Measurements from ENCODE around the gene RPUSD2.

Gene RPUSD2

DNA sequence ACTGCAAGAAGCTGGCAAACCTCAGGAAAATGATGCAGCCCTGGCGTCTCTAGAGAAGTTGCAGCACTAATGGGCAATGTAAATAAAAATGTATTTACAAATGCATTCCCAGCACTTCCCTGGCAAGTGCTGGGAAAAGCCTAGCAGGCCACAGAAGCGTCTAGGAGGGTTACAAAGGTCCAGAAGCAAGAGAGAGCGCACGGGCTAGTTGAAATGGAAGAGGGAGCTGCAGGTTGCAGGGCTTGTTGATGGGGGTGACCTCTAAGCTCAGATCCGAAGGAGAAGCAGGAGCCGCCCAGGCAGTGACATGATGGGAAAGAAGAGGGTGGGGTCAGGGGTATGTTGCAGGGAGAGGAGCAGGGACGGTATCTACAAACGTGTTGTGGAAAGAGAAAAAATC, 22.3 kb downstream of the RPUSD2 start:
- Mint-ChIP-seq H3K36me3 (no peaks in the 10 kb centered on the region), H3K9me3 (ENCODE audit: low read depth) (no peaks in the 10 kb centered on the region), H3K4me3 (no peak overlapping the region), H3K4me1 (ENCODE audit: low read depth) (peaks cover 26% of the 10 kb centered on the region), H3K27ac (no peak overlapping the region), H3K27me3 (peaks cover 3% of the 10 kb centered on the region)

DNA sequence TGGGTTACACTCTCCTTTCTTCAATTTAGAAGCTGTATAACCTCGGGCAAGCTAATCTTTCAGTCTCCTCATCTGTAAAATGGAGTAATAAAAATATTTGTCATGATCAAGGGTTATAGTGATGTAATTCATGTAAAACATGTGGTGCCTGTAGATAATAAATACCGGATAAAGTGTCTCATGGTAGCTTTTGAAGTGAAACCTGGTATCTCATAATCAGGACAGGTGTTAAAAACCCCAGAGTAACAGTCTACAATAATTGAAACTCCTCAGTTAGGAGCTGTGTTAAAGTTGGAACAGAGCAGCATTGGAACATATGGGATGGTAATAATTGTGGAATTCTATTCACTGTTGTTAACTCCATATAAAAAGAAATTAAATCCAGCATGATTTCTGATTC, 24.1 kb downstream of the RPUSD2 start:
- Mint-ChIP-seq H3K27me3 (peaks cover 3% of the 10 kb centered on the region), H3K27ac (peak overlapping the region; percentile 100), H3K4me1 (ENCODE audit: low read depth) (peaks cover 26% of the 10 kb centered on the region), H3K9me3 (ENCODE audit: low read depth) (no peaks in the 10 kb centered on the region), H3K36me3 (no peaks in the 10 kb centered on the region), H3K4me3 (peak overlapping the region; percentile 99)

DNA sequence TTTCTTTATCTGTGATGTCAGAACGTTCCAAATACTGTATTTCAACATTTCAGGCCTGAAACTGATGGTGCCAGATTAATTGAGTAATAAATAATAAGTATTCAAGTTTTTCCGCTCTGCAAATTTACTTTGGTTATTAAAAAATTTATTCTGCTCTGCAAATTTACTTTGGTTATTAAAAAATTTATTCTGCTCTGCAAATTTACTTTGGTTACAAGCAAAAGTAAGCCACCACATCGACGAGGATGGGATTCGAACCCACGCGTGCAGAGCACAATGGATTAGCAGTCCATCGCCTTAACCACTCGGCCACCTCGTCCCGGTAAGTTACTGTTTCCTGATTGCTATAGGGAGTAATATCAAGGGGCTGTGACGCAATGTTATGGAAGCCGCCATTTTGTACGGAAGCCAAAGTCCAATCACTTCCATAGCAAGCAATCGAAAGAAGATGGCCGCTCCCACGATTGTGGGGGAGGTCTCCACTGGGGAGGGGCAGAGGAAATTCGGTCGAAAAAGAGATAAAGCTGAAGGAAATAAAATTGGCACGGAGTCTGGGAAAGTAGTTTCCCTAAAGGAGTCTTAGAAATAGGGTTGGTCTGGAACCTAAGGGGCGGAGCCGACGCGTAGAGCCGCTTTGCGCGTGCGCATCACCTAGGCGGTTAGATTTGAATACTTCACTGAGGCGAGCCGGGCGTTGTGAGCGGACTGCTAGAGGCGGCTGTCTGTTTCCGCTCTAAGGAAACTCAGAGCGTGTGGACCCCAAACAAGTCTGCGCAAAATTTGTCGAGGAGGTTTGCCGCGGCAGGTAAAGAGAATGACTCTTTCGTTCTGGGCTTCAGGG, 24.7 kb downstream of the RPUSD2 start, which contains the start of gene KNL1:
TSS of gene KNL1 (plus strand) at position 662 of the 841 bp plus-strand sequence. CDS start 8,683 bp downstream, outside the sequence.
- Mint-ChIP-seq H3K4me3 (peak within 1 kb of the TSS; percentile 99), H3K36me3 (no peaks in the 10 kb centered on the region), H3K27ac (peak within 1 kb of the TSS; percentile 100), H3K4me1 (ENCODE audit: low read depth) (peaks cover 26% of the 10 kb centered on the region), H3K27me3 (peaks cover 3% of the 10 kb centered on the region), H3K9me3 (ENCODE audit: low read depth) (no peaks in the 10 kb centered on the region)

DNA sequence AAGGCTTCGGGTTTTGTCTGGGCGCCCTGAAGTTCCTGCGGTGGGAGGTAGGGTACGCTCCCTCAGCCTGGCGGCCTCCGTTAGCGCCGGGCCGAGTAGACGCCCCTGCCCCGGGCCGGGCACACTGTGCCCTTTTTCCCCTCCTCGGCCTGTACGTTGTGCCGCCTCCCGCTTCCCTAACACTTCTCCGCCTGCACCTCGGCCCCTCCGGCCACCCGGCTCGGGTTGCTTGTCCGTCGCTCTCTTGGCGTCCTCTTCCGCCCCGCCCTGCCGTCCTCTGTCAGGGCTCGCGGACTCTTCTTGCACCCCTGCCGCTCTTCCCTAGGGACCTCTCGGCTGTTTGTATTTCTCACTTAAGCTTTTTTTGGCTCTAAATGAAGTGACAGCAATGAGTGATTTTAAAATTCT, 25.3 kb downstream of the RPUSD2 start:
- H3K4me1 Mint-ChIP-seq (ENCODE audit: low read depth), result peaks cover 26% of the 10 kb centered on the region
- peak overlapping the region; percentile 100 for H3K27ac Mint-ChIP-seq
- no peaks in the 10 kb centered on the region for H3K9me3 Mint-ChIP-seq (ENCODE audit: low read depth)
- H3K4me3 Mint-ChIP-seq, result peak overlapping the region; percentile 99
- H3K36me3 Mint-ChIP-seq, result no peaks in the 10 kb centered on the region
- peaks cover 3% of the 10 kb centered on the region for H3K27me3 Mint-ChIP-seq

DNA sequence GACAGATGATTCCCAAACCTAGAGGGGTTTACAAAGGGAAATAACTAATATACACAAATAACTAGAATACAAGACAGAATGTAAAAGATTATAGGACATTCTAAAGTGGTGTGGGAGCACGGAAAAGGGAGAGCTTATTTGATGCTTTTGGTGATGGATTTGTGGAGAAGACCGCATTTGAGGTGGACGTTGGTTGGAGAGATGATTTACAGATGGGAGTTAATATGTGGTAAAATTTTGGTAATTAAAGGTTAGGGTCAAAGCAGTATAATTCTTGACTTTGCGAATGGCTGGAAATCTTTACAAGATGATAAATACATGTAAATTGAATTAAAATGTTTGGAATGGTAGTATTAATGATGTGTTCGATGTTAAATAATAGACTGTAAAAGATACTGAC, 26.1 kb downstream of the RPUSD2 start:
- no peak overlapping the region for H3K27ac Mint-ChIP-seq

DNA sequence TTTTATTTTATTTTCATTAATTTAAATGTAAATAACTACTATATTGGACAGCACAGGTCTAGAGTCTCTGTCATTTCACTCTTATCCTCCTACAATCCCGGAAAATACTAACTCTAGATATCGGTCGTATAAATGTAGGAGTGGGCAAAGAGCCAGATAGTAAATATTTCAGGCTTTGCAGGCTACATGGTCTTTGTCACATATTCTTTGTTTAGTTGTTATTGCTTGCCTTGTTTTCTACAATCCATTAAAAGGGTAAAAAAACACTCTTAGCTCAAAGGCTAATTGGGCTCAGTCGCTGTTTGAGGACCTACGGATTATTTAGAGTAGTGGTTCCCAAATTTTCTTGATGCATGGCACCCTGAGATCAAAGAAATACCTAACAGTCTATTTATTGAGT, 26.7 kb downstream of the RPUSD2 start:
- no peaks in the 10 kb centered on the region for H3K36me3 Mint-ChIP-seq
- H3K4me3 Mint-ChIP-seq, result no peak overlapping the region
- H3K4me1 Mint-ChIP-seq (ENCODE audit: low read depth), result peaks cover 17% of the 10 kb centered on the region

More for the DNA sequence above, 26.1 kb downstream of the RPUSD2 start:
- H3K4me3 Mint-ChIP-seq, result peak overlapping the region; percentile 99
- H3K27me3 Mint-ChIP-seq, result peaks cover 3% of the 10 kb centered on the region
- peaks cover 20% of the 10 kb centered on the region for H3K4me1 Mint-ChIP-seq (ENCODE audit: low read depth)
- no peaks in the 10 kb centered on the region for H3K36me3 Mint-ChIP-seq
- no peaks in the 10 kb centered on the region for H3K9me3 Mint-ChIP-seq (ENCODE audit: low read depth)

DNA sequence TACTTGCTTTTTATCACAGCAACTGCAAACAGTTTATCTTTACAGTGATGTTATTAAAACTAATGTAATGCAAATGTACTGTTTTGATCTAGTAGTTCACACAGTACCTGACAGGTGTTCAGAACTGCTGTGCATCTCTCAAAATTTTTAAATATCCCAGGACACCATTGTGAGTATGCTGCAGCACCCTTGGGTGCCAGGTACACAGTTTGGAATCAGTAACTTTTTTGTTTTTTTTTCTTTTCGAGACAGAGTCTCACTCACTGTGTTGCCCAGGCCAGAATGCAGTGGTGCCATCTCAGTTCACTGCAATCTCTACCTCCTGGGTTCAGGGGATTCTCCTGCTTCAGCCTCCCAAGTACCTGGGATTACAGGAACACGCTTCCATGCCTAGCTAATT, 27.9 kb downstream of the RPUSD2 start:
- Mint-ChIP-seq H3K9me3 (ENCODE audit: low read depth) (no peaks in the 10 kb centered on the region), H3K27ac (no peak overlapping the region), H3K36me3 (no peaks in the 10 kb centered on the region), H3K4me3 (no peak overlapping the region), H3K27me3 (peaks cover 3% of the 10 kb centered on the region), H3K4me1 (ENCODE audit: low read depth) (peaks cover 17% of the 10 kb centered on the region)

More for the DNA sequence above, 26.7 kb downstream of the RPUSD2 start:
- H3K27ac Mint-ChIP-seq, result no peak overlapping the region
- no peaks in the 10 kb centered on the region for H3K9me3 Mint-ChIP-seq (ENCODE audit: low read depth)
- H3K27me3 Mint-ChIP-seq, result peaks cover 3% of the 10 kb centered on the region

DNA sequence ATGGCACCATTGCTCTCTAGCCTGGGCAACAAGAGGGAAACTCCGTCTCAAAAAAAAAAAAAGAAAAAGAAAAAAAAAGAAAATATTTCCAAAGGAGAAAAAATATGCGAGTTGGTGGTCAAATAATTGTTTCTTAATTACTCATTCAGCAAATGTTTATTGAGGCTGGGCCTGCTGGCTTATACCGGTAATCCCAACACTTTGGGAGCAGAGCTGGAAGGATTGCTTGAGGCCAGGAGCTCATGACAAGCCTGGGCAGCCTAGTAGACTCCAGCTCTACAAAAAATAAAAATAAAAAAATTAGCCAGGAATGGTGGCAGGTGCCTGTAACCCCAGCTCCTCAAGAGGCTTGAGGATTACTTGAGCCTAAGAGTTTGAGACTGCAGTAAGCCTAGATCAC, 29.0 kb downstream of the RPUSD2 start:
- Mint-ChIP-seq H3K27ac (no peak overlapping the region), H3K27me3 (peaks cover 3% of the 10 kb centered on the region), H3K36me3 (no peaks in the 10 kb centered on the region), H3K9me3 (ENCODE audit: low read depth) (no peaks in the 10 kb centered on the region), H3K4me3 (no peak overlapping the region), H3K4me1 (ENCODE audit: low read depth) (peaks cover 14% of the 10 kb centered on the region)

DNA sequence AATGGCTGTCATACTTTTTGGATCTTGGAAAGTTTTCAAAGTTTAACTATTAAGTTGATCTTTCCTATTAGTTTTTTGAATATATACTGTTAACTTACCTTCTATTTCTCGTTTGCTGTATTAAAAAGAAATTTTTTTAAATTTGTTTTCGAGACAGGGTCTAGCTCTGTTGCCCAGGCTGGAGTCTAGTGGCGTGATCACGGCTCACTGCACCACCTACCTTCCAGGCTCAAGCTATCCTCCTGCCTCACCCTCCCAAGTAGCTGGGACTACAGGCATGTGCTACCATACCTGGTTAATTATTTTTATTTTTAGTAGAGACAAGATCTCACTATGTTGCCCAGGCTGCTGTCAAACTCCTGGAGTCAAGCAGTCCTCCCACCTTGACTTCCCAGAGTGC, 29.6 kb downstream of the RPUSD2 start:
- no peaks in the 10 kb centered on the region for H3K36me3 Mint-ChIP-seq
- no peak overlapping the region for H3K4me3 Mint-ChIP-seq
- no peaks in the 10 kb centered on the region for H3K9me3 Mint-ChIP-seq (ENCODE audit: low read depth)
- peaks cover 3% of the 10 kb centered on the region for H3K27me3 Mint-ChIP-seq
- H3K4me1 Mint-ChIP-seq (ENCODE audit: low read depth), result peaks cover 8% of the 10 kb centered on the region
- H3K27ac Mint-ChIP-seq, result no peak overlapping the region

DNA sequence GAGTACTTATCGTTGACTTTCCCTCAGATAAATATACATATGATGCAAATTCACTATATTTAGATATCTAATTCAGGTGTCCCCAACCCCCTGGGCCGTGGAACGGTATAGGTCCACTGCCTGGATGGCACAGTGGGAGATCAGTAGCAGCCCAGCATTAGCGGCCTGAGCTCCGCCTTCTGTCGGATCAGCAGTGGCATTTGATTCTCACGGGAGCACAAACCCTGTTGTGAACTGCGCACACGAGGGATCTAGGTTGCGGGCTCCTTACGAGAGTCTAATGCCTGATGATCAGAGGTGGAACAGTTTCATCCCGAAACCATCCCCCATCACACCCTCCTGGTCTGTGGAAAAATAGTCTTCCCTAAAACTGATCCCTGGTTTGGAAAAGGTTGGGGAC, 31.9 kb downstream of the RPUSD2 start:
- Mint-ChIP-seq H3K36me3 (no peaks in the 10 kb centered on the region), H3K4me3 (no peak overlapping the region), H3K27me3 (no peaks in the 10 kb centered on the region), H3K4me1 (ENCODE audit: low read depth) (no peaks in the 10 kb centered on the region), H3K27ac (no peak overlapping the region), H3K9me3 (ENCODE audit: low read depth) (no peaks in the 10 kb centered on the region)

DNA sequence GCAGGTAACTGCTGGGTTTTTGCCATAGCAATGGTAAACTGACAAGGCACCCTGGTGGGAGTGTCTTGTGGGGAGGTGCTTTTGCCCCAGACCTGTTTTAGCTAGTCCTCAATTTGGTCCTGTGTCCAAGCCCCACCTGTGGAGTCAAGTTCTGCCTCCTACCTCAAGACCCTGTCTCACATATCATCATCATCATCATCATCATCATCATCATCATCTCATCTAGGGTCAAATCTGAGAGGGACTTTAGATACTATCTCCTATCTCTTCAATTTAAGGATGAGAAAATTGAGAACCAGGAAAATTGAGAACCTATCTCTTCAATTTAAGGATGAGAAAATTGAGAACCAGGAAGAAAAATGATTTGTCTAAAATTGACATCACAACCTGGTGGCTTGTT, 34.8 kb downstream of the RPUSD2 start:
- Mint-ChIP-seq H3K36me3 (no peaks in the 10 kb centered on the region), H3K9me3 (ENCODE audit: low read depth) (no peaks in the 10 kb centered on the region), H3K4me1 (ENCODE audit: low read depth) (no peaks in the 10 kb centered on the region), H3K4me3 (no peak overlapping the region), H3K27ac (no peak overlapping the region), H3K27me3 (no peaks in the 10 kb centered on the region)

DNA sequence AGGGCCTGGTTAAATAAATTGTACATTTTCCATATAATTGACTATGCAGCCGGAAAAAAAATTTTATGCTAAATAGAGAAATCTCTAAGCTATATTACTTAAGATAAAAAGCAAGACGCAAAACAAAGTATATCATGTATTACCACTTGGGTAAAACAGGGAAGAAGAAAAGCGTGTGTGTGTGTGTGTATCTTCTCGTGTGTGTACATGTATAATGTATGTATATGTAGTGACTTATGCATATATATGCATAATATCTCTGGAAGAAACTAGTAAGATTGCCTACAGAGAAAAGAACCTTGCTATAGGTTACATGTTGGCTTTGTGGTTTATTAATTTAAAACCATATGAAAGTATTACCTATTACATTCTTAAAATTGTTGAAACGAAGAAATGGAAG, 44.0 kb downstream of the RPUSD2 start:
- no peak overlapping the region for H3K27ac Mint-ChIP-seq

DNA sequence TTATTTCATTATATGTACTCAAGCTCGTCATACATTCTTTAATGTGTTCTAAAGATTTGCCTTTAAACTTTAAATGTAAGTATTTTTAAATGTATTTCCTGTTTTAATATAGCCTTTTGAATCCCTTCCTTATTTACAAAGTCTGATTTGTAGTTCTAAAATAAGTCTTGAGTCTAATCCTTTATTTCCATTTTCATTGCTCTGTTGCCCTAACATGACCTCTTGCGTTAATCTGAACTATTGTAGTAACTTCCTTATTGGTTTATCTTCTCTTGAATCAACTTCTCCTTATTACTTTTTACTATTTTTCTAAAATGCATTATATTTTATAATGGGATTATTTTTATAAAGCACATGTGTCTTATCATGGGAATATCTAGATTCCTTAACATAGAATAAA, 48.9 kb downstream of the RPUSD2 start:
- no peaks in the 10 kb centered on the region for H3K36me3 Mint-ChIP-seq

More for the DNA sequence above, 44.0 kb downstream of the RPUSD2 start:
- H3K4me3 Mint-ChIP-seq, result no peak overlapping the region
- H3K27me3 Mint-ChIP-seq, result no peaks in the 10 kb centered on the region
- H3K36me3 Mint-ChIP-seq, result no peaks in the 10 kb centered on the region
- H3K9me3 Mint-ChIP-seq (ENCODE audit: low read depth), result no peaks in the 10 kb centered on the region
- H3K4me1 Mint-ChIP-seq (ENCODE audit: low read depth), result no peaks in the 10 kb centered on the region

DNA sequence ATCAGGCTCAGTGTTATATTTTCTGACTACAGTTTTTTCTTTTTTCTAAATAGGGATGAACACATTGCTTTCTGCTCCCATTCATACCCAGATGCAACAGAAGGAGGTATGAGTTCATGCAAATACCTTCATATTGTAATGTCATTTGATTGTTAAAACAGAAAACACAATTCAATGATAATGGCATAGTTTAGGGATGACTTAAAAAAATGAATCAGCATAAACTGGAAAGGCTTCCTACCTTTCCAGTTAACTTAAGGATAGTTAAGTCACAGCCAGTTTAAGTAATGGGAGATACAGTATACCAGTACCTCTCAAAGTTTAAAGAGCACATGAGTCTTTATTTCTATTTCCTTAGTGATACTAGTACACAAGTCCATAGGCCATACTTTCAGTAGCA, 49.8 kb downstream of the RPUSD2 start:
- no peak overlapping the region for H3K27ac Mint-ChIP-seq
- no peaks in the 10 kb centered on the region for H3K4me1 Mint-ChIP-seq (ENCODE audit: low read depth)
- H3K4me3 Mint-ChIP-seq, result no peak overlapping the region
- H3K27me3 Mint-ChIP-seq, result no peaks in the 10 kb centered on the region
- no peaks in the 10 kb centered on the region for H3K36me3 Mint-ChIP-seq
- H3K9me3 Mint-ChIP-seq (ENCODE audit: low read depth), result no peaks in the 10 kb centered on the region

More for the DNA sequence above, 48.9 kb downstream of the RPUSD2 start:
- Mint-ChIP-seq H3K4me1 (ENCODE audit: low read depth) (no peaks in the 10 kb centered on the region), H3K9me3 (ENCODE audit: low read depth) (no peaks in the 10 kb centered on the region), H3K27ac (no peak overlapping the region), H3K27me3 (no peaks in the 10 kb centered on the region), H3K4me3 (no peak overlapping the region)

DNA sequence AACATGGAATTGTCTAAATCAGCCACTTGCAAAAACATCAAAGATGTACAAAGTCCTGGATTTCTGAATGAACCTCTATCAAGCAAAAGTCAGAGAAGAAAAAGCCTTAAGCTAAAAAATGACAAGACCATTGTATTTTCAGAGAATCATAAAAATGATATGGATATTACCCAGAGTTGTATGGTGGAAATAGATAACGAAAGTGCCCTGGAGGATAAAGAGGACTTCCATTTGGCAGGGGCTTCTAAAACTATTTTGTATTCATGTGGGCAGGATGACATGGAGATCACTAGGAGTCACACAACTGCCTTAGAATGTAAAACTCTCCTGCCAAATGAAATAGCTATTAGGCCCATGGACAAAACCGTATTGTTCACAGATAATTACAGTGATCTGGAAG, 54.3 kb downstream of the RPUSD2 start:
- no peaks in the 10 kb centered on the region for H3K36me3 Mint-ChIP-seq
- no peak overlapping the region for H3K4me3 Mint-ChIP-seq
- H3K4me1 Mint-ChIP-seq (ENCODE audit: low read depth), result no peaks in the 10 kb centered on the region
- H3K9me3 Mint-ChIP-seq (ENCODE audit: low read depth), result no peaks in the 10 kb centered on the region
- no peaks in the 10 kb centered on the region for H3K27me3 Mint-ChIP-seq
- no peak overlapping the region for H3K27ac Mint-ChIP-seq
